ENCODE measurements around the gene TEX26.

The TEX26 gene

GRCh38 chr13:30906411-30907051, 25.9 kb upstream of the TEX26 start:
- DNase-seq (ENCODE audit: low read depth) = no peak
- no peak overlapping the region for H3K4me3 ChIP-seq (ENCODE audit: low read depth, low read length)
- TF ChIP-seq MYC (IDR thresholded peaks at IDR 0.05; ENCODE audit: low read depth, low read length) (no peak), MAX (IDR thresholded peaks at IDR 0.05; ENCODE audit: low read depth, low read length) (no peak)

GRCh38 chr13:30907121-30907861, 25.2 kb upstream of the TEX26 start:
- TF ChIP-seq MAX (IDR thresholded peaks at IDR 0.05; ENCODE audit: low read depth, low read length) (no peak), POLR2A (IDR thresholded peaks at IDR 0.05; ENCODE audit: extremely low read depth, insufficient read length) (no peak), CTCF (IDR thresholded peaks at IDR 0.05; ENCODE audit: low read depth, low read length) (no peak), MYC (IDR thresholded peaks at IDR 0.05; ENCODE audit: low read depth, low read length) (no peak)
- no peak for DNase-seq (ENCODE audit: low read depth)
- no peak overlapping the region for H3K4me3 ChIP-seq (ENCODE audit: low read depth, low read length)

- TF ChIP-seq POLR2A (IDR thresholded peaks at IDR 0.05; ENCODE audit: extremely low read depth, insufficient read length) (no peak), CTCF (IDR thresholded peaks at IDR 0.05; ENCODE audit: low read depth, low read length) (no peak), MAX (IDR thresholded peaks at IDR 0.05; ENCODE audit: low read depth, low read length) (no peak), MYC (IDR thresholded peaks at IDR 0.05; ENCODE audit: low read depth, low read length) (no peak)
- no peak overlapping the region for H3K4me3 ChIP-seq (ENCODE audit: low read depth, low read length)
- no peak for DNase-seq (ENCODE audit: low read depth)
Observed at GRCh38 chr13:30908416-30908980, 24.0 kb upstream of the TEX26 start.

- TF ChIP-seq MAX (IDR thresholded peaks at IDR 0.05; ENCODE audit: low read depth, low read length) (no peak), POLR2A (IDR thresholded peaks at IDR 0.05; ENCODE audit: extremely low read depth, insufficient read length) (no peak), CTCF (IDR thresholded peaks at IDR 0.05; ENCODE audit: low read depth, low read length) (no peak), MYC (IDR thresholded peaks at IDR 0.05; ENCODE audit: low read depth, low read length) (no peak)
- no peak overlapping the region for H3K4me3 ChIP-seq (ENCODE audit: low read depth, low read length)
- no peak for DNase-seq (ENCODE audit: low read depth)
Observed at GRCh38 chr13:30910676-30911075, 21.8 kb upstream of the TEX26 start.

- H3K4me3 ChIP-seq (ENCODE audit: low read depth, low read length) = no peak overlapping the region
- TF ChIP-seq MAX (IDR thresholded peaks at IDR 0.05; ENCODE audit: low read depth, low read length) (no peak), POLR2A (IDR thresholded peaks at IDR 0.05; ENCODE audit: extremely low read depth, insufficient read length) (no peak)
- no peak for DNase-seq (ENCODE audit: low read depth)
Observed at GRCh38 chr13:30915691-30916541, 16.5 kb upstream of the TEX26 start.

- no peak overlapping the region for H3K4me3 ChIP-seq (ENCODE audit: low read depth, low read length)
- no peak for TF ChIP-seq MYC (IDR thresholded peaks at IDR 0.05; ENCODE audit: low read depth, low read length)
- no peak for TF ChIP-seq MAX (IDR thresholded peaks at IDR 0.05; ENCODE audit: low read depth, low read length)
- no peak for TF ChIP-seq CTCF (IDR thresholded peaks at IDR 0.05; ENCODE audit: low read depth, low read length)
- no peak for TF ChIP-seq POLR2A (IDR thresholded peaks at IDR 0.05; ENCODE audit: extremely low read depth, insufficient read length)
- no peak for DNase-seq (ENCODE audit: low read depth)
Observed at GRCh38 chr13:30916991-30917390, 15.5 kb upstream of the TEX26 start.
